GM18909 (cell line): ENCODE data around the gene TJP3.
A peak's percentile ranks its signal among the peaks of the same experiment; 100 is the strongest.

Experiments
- ATAC-seq: cut with Tn5 transposase; IDR thresholded peaks from one replicate; pipeline ENCODE4 v1.9.1; 2021; ENCODE audit warnings: mild to moderate bottlenecking; ENCODE audit not compliant: unreplicated experiment, poor library complexity

TJP3 gene

GRCh38 chr19:3690551-3691371 is 17.4 kb upstream of the TJP3 start:
- ATAC-seq: no peak

DNA sequence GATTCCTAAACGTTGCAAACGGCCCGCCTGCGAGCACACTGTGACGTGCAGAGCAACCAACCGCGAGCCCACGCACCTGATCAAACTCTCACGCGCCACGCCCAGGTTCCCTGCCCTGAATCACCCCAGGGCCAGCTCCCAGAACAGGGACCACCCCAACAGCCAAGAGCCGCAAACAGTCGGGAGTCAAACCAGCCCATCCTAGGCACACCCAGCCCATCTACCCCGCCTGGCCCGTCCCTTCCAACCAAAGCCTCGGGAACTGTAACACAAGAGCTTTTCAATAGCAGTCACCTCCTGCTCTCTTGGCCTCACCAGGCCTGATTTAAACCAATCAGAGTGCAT is 16.8 kb upstream of the TJP3 start:
- ATAC-seq: no peak

- no peak for ATAC-seq
These were observed 16.5 kb upstream of the TJP3 start for GRCh38 chr19:3691726-3692125.

DNA sequence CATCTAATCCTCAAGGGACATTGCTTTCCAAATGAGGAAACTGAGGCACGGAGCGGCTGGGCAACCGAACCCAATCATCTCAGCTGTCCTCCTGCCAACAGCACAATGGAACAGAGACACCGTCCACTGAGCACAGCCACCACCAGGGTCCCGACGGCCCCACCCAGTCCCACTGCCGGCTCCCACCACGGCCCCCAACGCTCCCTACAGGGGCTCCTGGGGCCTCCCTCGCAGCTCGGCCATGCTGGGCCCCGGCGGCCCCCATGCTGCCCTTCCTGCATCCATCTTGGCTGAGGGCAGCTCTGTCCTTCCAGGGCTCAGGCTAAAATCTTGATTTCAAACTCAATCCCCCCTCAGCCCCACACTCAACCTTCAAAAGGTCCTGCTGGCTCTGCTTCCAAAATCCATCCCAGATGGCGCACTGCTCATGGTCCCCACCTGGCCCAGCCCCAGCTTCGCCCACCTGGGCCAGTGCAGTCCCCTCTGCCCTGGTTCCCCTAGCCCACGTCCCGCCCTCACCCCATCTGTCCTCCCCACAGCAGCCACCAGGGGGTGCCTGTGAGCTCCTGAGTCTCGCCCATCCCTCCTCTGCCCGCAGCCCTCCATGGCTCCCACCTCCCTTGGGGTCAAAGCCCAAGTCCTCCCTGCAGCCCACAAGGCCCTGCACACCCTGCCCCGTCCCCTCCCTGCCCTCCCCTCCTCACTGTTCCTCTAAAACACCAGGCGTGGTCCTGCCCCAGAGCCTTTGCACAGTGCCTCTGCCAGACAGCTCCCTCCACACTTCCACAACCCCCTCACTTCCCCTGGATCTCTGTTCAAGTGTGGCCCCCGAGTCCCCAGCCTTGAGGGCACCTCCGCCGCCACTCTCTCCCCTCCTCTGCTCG is 15.8 kb upstream of the TJP3 start:
- no peak for ATAC-seq

GRCh38 chr19:3693025-3693925 is 14.9 kb upstream of the TJP3 start:
- ATAC-seq: no peak

- ATAC-seq: no peak
These were observed 13.6 kb upstream of the TJP3 start for GRCh38 chr19:3694361-3695123.

DNA sequence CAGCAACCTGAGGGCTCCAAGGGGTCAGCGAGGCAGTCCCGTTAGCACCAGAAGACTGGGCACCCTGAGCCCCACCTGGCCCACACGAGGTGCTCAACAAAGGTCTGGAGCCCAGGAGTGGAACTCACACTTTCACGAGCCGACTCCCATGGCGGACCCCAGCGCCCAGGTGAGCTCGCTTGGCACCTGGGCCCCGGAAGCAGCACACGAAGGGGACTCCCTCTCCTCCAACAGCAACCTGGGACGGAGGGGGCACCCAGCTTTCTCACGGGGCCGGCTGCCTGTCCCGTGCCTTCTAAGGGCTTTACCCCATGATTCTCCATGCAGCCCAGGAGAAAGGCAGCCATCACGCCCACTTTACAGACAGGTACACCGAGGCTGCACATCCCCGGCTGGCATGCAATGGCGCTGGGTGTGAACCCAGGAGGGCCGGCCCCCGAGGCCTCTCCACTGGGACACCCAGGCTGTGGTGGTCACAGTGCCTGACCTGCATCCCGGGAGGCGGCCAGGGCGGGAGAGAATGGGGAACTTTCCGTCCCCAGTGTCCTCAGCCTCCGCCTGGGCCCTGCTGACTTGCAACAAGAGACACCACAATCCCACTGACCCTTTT is 13.0 kb upstream of the TJP3 start:
- ATAC-seq: no peak

- ATAC-seq: no peak
These were observed 12.1 kb upstream of the TJP3 start for GRCh38 chr19:3695986-3696659.

DNA sequence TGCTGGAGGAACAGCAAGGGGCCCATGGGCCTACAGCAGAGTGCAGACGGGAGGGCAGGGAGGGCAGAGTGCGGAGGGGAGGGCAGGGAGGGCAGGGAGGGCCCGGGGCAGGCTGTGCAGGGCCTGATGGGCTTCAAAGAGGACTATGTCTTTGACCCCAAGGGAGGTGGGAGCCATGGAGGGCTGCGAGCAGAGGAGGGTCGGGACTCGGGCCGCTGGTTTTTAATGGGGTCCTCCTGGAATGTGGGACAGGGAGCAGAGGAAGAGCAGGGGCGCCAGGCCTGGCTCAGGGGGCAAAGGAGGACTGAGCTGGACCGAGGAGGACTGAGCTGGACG is 11.6 kb upstream of the TJP3 start:
- no peak for ATAC-seq

- no peak for ATAC-seq
These were observed 11.1 kb upstream of the TJP3 start for GRCh38 chr19:3697094-3697493.

DNA sequence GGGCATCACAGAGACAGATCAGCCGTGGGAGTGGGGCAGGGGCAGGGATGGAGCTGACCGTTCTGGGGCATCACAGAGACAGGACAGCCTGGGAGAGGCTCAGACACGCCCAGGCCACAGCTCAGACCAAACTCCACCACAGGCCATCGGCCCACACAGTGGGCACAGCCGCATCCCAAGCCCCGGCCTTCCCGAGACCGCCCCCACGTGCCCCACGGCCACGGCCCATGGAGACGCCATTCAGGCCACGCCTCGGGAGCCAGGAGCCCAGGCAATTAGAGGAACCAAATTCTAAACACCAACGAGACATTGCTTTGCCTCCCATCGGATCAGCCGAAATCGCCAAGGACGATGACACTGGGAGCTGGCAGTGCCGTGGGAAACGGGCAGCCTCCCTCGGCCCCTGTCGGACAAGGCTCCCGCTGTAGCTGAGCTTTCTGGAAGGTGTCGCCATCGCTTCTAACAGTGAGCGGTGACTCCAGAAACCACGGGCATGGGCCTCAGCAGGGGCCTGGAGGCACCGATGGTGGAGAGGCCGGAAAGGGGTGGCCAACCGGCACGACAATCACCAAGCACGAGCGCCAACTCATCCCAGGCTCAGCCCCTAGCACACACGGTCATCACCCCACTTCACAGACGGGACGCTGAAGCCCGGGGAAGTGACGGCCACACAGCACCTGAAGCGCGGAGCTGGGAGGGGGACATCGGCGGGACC is 10.4 kb upstream of the TJP3 start:
- no peak for ATAC-seq

GRCh38 chr19:3698386-3698950 is 9.7 kb upstream of the TJP3 start:
- no peak for ATAC-seq

DNA sequence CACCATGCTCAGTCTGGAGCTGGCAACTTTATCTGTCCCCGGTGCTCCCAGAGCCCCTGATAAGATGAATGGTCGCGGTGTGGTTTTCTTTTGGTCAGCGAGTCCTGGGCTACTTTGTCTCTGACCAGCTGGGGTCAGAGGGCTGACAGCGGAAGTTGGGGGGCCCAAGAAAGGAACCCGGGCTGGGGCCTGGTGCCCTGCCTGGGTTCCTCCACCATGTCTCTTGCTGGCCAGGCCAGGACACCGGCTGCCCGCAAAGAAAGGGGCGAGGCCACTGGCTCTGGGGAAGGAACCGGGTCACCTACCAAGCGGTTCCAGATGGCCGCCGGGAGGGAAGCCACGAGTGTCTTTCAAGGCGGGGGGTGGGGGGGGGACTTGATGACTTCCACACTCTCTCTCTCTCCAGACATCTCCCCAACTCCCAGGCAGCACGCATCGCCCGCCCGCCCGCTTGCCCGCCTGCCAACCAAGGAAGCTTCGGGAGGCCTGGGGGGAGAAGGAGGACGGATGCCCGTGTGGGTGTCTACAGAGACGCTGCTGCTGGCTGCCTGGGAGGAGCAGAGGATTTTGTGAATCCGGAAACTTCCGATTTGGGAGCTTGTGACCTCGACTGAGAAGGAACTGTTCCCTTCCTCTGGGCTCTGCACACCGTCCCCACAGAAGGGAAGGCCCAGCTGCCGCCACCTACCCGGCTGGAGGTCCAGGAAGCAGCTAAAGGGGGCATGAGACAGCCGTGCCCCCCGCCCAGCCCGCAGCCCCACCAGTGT is 9.0 kb upstream of the TJP3 start:
- ATAC-seq: no peak

- ATAC-seq: peak; percentile 19
These were observed 8.4 kb upstream of the TJP3 start for GRCh38 chr19:3699741-3700241.

- ATAC-seq: peak; percentile 88
These were observed 7.7 kb upstream of the TJP3 start, which contains the start of gene PIP5K1C for GRCh38 chr19:3700242-3701032. TSS of gene PIP5K1C (minus strand) at chr19:3700468. CDS start at chr19:3700390, 78 bp downstream.

DNA sequence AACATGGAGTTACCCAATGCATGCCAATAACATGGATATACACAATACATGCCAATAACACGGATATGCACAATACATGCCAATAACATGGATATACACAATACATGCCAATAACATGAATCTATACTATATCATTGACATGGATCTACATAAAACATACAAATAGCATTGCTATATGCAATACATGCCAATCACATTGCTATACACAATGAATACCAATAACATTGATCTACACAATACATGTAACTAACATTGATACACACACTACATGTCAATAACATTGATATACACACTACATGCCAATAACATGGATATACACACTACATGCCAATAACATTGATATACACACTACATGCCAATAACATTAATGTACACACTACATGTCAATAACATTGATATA is 7.0 kb upstream of the TJP3 start:
- no peak for ATAC-seq
